ENCODE results near the gene SMAD3.

SMAD3 gene

GRCh38 chr15:67097930-67098740, 32.7 kb downstream of the SMAD3 start:
- no peak for DNase-seq (ENCODE audit: low spot score)

DNA sequence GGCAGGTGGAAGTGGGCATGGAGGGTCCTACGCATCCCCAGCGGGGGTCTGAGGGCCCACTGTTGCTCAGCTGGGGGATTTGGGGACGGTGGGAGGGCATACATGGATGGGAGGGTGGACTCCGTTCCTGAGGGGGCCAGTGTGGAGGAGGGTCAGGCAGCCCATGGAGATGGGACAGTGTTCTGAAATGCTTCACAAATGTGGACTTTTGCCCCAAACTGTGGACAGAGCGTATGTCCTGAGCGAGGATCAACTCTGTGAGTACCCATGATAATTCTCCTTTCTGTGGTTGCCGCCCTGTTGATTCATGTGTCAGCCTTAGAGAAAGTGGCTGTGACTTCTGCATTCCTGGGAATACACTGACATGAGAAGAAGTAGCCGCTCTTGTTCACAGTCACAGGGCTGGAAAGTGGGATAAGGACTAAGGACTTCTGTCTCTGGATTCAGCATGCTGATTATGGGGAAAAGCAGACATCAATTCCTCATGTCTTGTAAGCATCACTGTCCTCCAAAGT, 33.4 kb downstream of the SMAD3 start:
- DNase-seq (ENCODE audit: low spot score) = no peak

- DNase-seq (ENCODE audit: low spot score) = no peak
These were observed 34.9 kb downstream of the SMAD3 start for GRCh38 chr15:67100124-67100791.

DNA sequence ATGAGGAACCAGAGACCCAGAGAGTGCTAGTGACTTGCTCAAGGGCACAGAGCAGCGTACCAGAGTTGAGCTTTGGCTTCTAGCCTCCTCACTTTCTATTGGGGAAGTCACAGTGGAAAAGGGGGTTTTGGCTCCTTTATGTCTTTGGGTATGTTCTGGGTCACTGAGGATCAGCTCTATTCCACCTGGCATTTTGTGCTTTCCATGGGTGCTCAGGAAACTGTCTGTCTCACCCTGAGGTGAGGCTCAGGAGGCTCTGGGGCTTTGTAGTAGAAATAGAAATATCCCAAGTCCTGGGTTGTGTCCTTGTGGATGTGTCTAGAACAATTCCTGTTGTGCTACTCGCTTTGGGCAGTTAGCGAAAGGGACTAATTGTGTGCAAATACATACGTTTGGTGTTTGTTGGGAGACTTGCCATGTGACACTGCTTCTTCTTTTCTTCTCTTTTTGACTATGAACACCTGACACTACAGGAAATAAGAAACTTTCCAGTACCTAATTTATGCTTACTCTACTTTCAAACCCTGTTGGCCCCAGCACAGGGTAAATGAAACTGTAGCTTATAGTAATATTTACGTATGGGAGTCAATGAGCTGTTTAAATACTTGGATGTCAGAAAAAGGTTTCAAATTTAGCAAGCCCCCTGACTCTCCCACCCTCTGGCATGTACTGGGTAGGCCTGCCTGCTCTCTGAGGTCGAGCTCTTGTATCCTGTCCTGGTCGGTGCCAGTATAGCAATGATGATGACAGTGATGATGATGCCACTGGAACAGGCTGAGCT, 35.6 kb downstream of the SMAD3 start:
- no peak for DNase-seq (ENCODE audit: low spot score)

DNA sequence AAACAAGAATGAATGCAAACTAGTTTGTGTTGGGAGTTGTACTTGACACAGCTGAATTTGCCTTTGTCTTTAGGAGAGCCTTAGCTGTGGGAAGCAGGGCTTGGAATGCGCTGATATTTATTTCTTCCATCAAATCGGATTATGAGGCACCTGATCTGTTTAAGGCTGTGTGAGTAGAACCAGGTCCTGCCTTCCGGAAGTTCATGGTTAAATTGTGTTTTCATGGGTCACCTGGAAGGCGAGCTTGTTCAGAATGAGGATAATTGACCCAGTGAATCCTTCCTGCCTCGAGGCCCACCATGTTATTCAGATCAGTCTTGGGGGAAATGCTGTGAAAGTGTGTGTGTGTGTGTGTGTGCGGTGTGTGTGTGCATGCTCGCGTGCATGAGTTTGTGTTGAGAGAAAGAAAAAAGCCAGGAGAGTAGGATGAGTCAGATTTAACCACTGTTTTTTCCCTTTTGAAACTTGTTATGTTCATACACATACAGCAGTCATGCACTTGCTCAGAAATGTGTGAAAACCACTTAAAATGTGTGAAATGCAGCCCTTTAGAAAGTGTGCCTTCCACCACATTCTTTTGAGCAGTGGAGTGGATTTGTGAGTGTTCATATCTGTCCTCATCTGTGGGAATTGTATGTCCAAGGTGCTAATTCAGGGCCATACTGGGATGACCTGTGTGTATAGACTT, 36.7 kb downstream of the SMAD3 start:
- no peak for DNase-seq (ENCODE audit: low spot score)

DNA sequence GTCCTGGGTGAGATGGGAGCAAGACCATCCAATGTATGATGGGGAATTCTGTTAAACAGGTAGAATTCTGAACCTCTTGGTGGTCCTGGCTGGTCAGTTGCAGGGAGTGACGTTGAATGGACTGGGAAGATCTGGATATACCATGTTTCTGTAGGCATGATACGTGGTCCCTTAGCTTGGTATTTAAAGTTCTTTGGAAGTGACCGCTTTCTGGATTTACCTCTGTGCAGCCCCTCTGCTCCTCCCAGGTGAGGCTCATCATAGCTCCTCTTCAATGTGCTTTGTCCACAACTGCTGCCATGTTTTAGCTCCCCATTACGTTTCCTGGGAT, 37.2 kb downstream of the SMAD3 start:
- DNase-seq (ENCODE audit: low spot score) = no peak

DNA sequence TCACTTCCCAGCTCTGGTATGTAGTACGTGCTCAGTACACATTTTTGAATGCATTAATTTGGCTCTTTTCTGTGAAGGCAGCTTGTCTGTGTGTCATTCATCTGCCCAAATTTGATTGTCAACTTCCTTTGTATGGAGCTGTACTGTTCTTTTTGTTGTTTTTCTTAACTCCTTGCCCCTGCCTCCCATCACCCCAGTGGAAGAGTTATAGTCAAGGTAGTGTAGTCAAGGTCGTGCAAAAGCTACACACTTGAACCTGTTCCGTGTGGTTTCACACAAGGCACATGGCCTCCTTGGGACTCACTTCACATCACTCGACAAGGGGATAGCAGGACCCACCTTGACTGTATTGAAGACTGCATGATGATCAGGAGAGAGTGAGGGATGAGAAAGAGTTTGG, 37.6 kb downstream of the SMAD3 start:
- no peak for DNase-seq (ENCODE audit: low spot score)

GRCh38 chr15:67103432-67103831, 38.0 kb downstream of the SMAD3 start:
- no peak for DNase-seq (ENCODE audit: low spot score)

- DNase-seq (ENCODE audit: low spot score) = no peak
These were observed 38.5 kb downstream of the SMAD3 start for GRCh38 chr15:67103869-67104268.

DNA sequence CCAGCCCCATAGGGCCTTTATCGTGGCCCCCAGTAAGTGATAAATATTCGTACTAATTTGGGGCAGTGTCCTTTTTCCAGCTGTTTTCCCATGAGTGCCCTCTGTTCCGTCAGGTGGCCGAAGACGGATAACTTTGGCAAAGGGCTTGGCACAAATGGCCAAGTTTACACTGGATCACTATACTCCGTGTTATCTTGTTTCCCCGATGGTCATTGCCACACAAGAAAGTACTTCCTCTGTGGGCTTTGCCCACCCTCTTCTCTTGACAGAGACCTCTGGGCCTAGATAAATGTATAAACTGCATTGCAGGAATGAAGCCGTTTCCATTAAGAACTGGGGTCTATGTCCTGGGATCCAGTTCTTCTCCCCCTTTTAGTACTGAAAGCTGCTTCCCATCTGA, 39.1 kb downstream of the SMAD3 start:
- no peak for DNase-seq (ENCODE audit: low spot score)

GRCh38 chr15:67105065-67105951, 39.9 kb downstream of the SMAD3 start:
- DNase-seq (ENCODE audit: low spot score) = peak; percentile 53

DNA sequence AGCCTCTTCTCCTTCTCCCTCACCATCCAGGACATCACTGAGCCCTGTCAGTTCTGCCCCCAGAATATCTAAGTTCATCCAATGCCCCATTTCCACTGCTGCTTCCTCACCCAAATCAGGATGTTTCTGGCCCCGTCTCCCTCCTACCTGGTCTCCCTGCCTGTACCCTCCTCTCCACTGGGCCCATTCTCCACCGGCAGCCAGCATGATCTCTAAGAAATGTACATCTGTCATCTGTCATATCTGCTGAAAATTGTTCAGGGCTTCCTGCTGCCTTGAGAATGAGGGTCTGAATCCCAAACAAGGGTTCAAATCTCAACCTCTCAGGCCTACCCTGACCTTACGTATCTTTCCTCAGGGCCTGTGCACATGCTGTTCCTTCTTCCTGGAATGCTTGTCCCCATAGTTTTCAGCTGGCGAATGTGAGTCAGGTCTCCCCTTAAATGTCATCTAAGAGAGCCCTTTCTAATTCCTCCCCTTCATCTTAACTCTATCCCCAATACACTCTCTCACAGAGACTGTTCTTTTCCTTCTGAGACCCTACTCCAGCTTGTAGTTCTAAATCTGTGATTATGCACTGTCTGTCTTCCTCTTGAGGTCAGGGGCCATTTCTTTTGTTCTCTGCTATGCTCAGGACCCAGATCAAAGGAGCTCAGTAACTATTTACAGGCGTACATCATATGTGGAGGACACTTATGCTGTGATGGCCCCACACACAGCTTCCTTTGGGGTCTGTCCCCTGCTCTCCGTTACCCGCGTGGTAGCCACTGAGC, 40.8 kb downstream of the SMAD3 start:
- DNase-seq (ENCODE audit: low spot score) = no peak

GRCh38 chr15:67106764-67107013, 41.3 kb downstream of the SMAD3 start:
- DNase-seq (ENCODE audit: low spot score) = no peak

GRCh38 chr15:67107014-67107812, 41.8 kb downstream of the SMAD3 start:
- DNase-seq (ENCODE audit: low spot score) = peak; percentile 38

GRCh38 chr15:67108122-67108961, 42.9 kb downstream of the SMAD3 start:
- DNase-seq (ENCODE audit: low spot score) = no peak

DNA sequence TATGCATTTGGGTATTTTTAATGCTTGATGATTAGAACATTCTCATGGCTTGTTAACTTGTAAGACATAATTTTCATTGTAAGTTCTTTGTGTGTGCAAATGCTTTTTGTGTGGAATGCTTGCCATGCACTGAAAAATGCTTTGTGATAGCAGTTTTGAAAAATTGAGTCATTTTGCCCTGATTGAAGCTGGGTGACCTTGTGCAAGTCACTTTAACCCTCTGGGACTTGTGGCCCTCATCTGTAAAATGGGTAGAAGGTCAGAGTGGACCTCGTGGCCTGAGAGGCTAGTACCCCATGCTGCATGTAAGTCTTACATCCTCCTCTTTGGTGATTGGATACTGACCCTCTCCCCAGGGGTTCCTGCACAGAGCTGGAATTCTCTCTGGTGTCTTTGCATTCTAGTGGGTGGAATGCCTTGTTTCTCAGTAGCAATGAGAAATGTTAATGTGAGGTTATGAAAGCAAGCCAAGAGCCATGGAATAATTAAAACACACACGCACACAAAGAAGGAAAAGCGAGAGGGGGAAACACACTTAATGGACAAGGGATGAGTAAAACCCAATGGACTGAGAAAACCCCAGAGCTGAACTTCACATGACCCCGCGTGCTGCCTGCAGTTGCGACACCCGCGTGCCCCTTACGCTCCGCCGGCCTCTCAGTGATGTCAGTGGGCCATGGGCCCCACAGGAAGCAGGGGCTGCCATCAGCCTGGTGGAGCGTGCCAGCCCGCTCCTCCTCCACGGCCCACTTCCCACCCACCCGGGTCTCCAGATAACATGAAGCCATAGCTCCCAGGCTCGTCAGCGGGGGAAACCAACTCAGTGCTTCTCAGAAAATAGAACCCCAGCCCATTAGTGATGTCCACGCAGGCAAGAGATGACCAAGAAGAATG, 44.0 kb downstream of the SMAD3 start:
- no peak for DNase-seq (ENCODE audit: low spot score)

GRCh38 chr15:67110361-67110781, 45.0 kb downstream of the SMAD3 start:
- DNase-seq (ENCODE audit: low spot score) = no peak

Measured in iPS-NIHi11 (cell line).